ENCODE data around the gene PPFIBP2. TPM values are rescaled to one million over a fixed set of nuclear protein-coding genes. Genes with fewer than 3 reads are reported as not detected.

The PPFIBP2 gene
- total RNA-seq, 1 donor from 2014 or later: 9.0 TPM

GRCh38 chr11:7498193-7498592 is 15.6 kb upstream of the PPFIBP2 start:
- intact Hi-C loops (cut with micrococcal nuclease): no loop called here

DNA sequence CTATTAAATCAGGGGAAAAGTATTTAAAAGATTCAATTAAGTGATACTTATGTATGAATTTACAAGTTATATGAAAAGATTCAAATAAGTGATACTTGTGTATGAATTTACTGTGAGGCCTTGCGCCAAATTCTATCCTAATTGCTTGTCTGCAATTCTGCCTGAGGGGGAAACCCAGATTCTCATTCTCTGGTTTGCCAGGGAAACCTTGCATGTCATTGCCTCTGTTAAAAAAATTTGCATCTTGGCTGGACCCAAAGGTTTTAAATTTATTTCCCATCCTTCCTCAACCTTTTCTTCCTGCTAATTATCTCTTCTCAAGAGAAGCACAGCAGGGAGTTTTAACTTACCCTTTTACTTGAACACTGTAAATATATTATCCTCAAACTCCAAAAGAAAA is 14.7 kb upstream of the PPFIBP2 start:
- intact Hi-C loops (cut with micrococcal nuclease): no loop called here

GRCh38 chr11:7500251-7500650 is 13.5 kb upstream of the PPFIBP2 start:
- intact Hi-C loops (cut with micrococcal nuclease): no loop called here

- intact Hi-C loops (cut with micrococcal nuclease): no loop called here
Measured at GRCh38 chr11:7501251-7501650, 12.5 kb upstream of the PPFIBP2 start.

- intact Hi-C loops (cut with micrococcal nuclease): no loop called here
Measured at GRCh38 chr11:7501894-7502293, 11.9 kb upstream of the PPFIBP2 start.

DNA sequence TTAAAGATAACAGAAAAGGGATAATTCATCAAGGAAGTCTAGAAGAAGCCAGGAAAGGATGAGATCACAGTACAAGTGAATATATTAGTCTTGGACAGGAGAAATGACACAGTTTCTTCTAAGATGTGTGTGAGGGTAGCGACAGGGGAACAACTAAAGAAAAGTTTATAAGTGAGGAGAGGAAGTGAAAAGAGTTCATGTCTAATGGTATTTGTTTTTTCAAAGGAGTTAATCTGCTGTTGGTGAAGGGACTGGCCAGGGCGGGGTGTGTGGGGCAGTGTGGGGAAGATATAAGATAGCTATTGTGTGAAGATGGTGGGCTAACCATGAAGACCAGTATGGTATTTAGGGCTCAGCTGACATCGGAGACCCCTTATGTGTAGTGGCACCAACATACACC is 7.6 kb upstream of the PPFIBP2 start:
- intact Hi-C loops (cut with micrococcal nuclease): no loop called here

- intact Hi-C loops (cut with micrococcal nuclease): no loop called here
Measured at GRCh38 chr11:7508087-7508486, 5.7 kb upstream of the PPFIBP2 start.

DNA sequence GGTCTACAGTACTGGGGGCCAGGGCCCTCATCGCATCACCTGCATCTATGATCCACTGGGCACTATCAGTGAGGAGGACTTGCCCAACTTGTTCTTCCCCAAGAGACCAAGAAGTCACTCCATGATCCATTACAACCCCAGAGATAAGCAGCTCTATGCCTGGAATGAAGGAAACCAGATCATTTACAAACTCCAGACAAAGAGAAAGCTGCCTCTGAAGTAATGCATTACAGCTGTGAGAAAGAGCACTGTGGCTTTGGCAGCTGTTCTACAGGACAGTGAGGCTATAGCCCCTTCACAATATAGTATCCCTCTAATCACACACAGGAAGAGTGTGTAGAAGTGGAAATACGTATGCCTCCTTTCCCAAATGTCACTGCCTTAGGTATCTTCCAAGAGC is 3.8 kb upstream of the PPFIBP2 start:
- intact Hi-C loops (cut with micrococcal nuclease): loop anchor here (5.0 to 10.0 kb wide), 3 partner anchors 67 to 1175 kb away; partner anchors contain the start of genes OR2D3, RPL27A, TRIM66 and ZNF215

DNA sequence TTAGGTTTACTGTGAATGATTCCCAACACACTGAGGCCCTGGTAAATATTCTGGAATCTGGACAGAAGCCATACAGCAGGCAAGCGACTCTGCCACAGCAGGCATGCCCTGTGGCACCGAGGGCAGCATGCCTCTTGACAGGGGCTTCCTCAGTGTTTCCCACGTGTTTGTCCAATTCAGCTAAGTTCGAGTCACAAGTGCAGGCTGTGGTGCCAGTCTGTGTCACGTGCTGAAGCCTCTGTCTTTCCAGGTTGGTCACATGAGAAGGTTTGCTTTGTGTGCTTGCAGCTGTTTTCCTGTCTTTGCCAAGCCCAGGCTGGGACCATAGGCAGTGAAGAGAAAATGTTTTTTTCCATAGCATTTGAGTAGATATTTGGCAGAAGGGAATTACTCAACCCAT is 2.4 kb upstream of the PPFIBP2 start:
- intact Hi-C loops (cut with micrococcal nuclease): loop anchor here (5.0 to 10.0 kb wide), 3 partner anchors 66 to 1173 kb away; partner anchors contain the start of genes OR2D3, RPL27A, TRIM66 and ZNF215

DNA sequence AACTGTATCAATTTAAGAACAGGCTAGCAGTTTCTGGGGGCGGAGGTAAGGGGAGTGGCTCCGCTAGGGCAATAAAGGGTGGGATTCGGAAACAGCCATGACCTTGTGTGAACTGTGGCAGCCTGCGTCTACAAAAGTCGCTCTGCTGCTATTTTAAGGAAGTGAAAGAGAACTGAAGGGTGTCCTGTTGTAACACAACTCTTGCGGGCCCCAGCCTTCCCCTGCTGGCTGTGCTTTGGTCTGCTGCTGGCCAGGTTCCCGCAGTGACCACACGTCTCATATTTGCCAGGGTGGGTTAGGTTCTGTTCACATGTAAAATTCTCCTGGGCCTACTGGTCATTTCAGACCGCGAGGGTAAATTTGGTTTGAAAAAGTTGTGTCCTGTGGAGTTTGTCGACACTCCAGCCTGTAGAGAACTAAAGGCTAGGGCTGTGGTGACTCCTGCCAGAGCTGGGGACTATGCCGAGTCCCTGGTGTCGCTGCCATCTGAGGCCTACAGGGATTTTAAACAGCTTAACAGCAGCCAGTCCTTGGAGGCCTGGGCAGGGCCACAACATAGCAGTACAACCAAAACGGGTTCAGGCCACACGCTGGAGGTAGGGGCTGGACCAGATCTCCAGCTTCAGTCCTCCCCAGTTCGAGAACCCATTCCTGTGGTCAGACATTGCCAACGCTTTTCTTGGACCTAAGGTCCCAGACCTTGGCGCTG is 1.1 kb upstream of the PPFIBP2 start:
- intact Hi-C loops (cut with micrococcal nuclease): loop anchor here (1.0 to 10.0 kb wide), 9 partner anchors 14 to 1172 kb away; partner anchors contain the start of genes EIF3F, OR2D3, RPL27A and TRIM66

DNA sequence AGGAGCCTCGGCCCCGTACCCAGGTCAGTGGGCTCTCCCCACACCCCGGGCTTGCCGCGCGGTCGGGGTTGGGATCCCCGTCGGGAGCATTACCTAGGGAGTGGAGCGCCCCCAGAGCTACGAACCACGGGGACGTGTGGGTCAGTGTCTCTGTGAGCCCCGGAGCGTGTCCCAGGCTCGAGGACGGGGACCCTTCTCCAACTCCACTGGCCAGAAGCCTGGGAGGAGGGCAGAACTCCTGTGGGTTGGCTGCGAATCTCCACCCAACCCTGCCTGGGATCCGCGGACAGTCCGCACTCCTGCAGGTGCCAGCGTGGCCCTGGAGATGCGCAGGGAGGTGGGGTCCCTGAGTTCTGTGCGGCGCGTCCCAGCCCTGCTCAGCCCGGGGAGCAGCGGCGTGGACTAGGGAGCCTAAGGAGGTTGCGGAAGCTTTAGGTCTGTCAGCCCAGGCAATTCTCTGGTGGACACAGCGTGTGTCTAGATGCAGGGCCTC is 346 bp downstream of the PPFIBP2 start:
- intact Hi-C loops (cut with micrococcal nuclease): loop anchor here (5.0 to 10.0 kb wide), 3 partner anchors 63 to 1171 kb away; partner anchors contain the start of genes OR2D3, RPL27A, TRIM66 and ZNF215

GRCh38 chr11:7515447-7515886 is 1.7 kb downstream of the PPFIBP2 start:
- intact Hi-C loops (cut with micrococcal nuclease): loop anchor here (10.0 kb wide), 2 partner anchors 591 to 1169 kb away; partner anchors contain the start of genes OR2D3, RPL27A, TRIM66 and ZNF215

DNA sequence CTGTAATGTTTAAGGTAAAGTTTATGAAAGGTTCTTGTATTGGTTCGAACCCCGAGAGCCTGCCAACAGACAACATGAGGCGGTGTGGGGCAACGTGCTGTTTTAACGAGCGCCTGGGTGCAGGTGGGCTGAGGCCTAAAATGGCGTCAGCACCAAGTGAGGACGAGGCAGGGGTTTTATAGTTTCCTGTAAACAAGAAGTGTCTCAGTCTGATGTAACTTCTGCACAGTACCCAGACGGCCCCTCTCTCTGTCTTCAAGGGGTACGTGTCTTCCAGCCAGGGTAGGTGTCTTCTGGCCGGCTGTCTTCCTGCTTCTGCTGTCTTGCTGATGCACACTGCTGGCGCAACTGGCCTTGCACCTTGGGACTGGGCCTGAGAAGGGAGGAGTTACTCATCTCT is 2.7 kb downstream of the PPFIBP2 start:
- intact Hi-C loops (cut with micrococcal nuclease): loop anchor here (10.0 kb wide), 2 partner anchors 592 to 1168 kb away; partner anchors contain the start of genes OR2D3, RPL27A, TRIM66 and ZNF215

DNA sequence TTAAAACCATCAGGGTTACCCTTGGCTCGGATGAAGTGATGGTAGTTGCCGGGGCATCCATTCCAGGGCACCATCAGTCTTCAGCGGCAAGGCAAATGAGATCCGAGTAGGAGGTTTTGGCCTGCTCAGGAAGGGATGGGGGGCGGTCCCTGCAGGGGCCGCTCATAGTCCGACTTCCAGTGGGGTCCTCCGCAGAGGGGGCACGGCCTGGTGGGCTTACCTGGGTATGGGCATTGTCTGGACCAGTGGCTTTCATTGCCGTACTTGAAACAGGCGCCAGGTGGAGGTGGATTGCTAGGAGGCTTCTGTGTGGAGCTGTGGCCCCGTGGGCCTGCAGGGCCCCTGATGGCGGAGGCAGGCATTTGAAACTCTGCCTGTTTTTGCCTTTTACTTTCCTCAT is 3.9 kb downstream of the PPFIBP2 start:
- intact Hi-C loops (cut with micrococcal nuclease): loop anchor here (10.0 kb wide), 2 partner anchors 593 to 1167 kb away; partner anchors contain the start of genes OR2D3, RPL27A, TRIM66 and ZNF215

DNA sequence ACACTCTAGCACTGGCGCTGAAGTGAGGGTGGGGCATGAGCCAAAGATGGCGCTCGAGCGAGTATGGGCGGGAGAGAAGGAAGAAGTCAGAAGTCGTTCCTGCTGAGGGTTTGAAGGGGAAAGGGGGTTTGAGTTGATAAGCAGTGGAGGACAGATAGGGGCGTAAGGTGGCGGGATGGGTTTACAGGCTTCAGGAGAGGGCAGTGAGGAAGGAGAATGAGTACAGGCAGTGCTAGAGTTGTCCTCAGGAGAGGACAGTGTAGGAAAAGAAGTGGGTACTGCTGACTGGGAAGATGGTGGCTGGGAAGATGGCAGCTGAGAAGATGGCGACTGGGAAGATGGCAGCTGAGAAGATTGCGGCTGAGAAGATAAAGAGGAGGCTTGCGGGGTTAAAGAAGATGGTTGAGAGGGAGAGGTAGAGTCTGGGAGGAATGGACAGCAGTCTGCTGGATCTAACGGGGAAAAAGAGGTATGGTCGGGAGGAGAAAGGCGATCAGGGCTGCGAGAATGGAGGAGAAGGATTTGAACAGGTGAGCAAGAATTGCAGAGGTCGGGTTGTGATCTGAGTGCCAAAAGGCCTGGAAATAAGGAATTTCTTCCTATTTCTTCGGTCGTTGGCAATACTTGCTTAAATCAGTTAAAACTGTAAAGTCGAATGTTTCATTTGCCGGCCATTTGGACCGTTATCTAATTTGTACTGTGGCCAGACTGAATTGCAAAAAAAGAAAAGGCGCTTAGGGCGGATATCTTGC is 5.2 kb downstream of the PPFIBP2 start:
- intact Hi-C loops (cut with micrococcal nuclease): loop anchor here (10.0 kb wide), 2 partner anchors 594 to 1166 kb away; partner anchors contain the start of genes OR2D3, RPL27A, TRIM66 and ZNF215

DNA sequence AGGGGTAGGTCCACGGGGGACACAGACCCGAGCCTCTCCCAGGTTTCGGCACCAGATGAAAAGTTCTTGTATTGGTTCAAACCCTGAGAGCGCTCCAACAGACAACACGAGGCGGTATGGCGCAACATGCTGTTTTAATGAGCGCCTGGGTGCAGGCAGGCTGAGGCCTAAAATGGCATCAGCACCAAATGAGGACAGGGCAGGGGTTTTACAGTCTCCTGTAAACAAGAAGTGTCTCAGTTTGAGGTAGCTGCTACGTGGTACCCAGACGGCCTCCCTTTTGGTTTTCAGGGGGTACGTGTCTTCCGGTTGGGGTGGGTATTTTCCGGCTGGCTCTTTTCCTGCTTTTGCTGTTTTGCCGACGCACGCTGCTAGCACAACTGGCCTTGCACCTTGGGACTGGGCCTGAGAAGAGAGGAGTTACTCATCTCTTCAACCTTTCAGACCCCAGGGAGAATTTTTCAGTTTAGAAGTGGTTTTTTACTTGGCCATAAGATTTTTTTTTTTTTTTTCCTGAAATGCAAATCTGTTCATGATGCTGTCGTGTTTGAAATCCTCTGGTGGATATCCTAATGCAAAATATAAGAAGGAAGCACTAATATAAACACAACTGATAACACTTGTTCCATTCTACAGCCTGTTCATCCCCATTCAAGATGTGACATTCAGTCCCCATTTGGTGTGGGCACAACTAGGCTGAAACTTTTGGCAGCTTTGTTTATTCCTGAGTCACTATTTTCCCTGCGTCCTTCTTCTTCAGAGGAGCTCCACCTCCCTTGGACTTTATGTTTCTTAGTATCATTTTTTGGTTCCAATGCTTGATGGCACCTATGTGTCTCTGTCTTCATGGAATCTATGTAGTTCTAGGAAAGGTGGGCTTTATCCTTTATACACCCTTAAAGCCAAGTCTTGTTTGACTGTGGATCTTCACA is 6.5 kb downstream of the PPFIBP2 start:
- intact Hi-C loops (cut with micrococcal nuclease): no loop called here

- intact Hi-C loops (cut with micrococcal nuclease): no loop called here
Measured at GRCh38 chr11:7520981-7521487, 7.2 kb downstream of the PPFIBP2 start.

DNA sequence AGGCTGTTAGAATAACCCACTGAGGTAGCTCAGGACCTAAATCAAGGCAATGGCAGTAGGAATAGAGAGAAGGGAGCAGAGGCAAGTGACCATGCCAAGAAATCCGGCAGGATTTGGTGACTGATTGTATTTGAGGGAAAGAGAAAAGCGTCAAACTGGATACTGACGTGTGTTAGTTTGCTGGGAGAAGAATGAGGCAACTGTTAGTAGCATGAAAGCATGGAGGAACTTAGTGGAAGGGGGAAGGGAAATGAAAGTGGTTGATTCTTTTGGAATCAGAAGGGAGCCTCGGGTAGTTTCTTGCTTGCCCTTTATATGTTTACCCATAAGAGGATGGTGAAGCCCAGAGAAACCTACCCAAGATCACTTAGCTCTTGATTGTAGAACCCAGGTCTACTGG is 8.3 kb downstream of the PPFIBP2 start:
- intact Hi-C loops (cut with micrococcal nuclease): no loop called here

DNA sequence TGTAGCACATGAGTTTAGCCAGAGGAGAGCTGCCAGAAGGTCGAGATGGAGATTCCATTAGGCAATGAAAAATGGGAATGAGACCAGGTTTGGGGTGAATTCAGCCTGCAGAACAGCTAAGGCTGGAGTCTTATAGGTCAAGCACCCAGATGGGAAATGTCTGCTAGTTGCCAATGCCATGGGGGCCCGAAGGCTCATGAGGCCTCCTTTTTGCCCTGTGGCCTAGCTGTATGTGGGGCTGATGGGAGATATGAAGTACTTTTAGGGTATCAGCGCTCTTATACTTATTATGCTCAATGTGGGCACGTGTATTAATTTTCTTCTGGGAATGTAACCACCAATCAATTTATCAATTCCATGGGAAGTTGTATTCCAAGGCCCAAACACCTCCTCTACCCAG is 8.7 kb downstream of the PPFIBP2 start:
- intact Hi-C loops (cut with micrococcal nuclease): no loop called here

Measured in T-helper 2 cell treated with Interferon-gamma antibody and Interleukin-4, amounts not matched to agents 100 ng/mL and 5 ng/mL, for 36 hours (primary cell).